ENCODE measurements around the gene SHH. TPM values are rescaled to one million over a fixed set of nuclear protein-coding genes. Genes with fewer than 3 reads are reported as not detected.

SHH gene
- total and polyA plus RNA-seq, 2 experiments from 2014 or later = not detected

DNA sequence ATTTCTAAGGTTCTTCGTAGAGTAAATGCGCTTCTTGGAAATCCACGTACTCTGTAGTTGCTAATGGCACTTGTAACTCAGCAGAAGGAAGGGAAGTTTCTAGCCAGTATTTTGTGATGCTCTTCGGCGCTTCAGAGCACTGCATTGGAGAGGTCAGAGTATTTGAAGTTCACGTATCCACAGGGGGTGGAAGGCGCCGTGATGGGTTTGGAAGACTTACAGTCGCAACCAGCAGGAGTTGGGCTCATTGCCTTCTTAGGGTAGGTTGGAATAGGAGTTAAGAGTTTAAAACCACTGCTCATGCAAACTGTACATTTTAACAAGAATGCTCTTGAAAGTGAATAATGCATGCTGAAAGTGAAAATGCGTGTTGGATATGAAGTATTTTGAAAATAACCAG is 49.1 kb downstream of the SHH start (continued):
- TF ChIP-seq REST (IDR thresholded peaks at IDR 0.05; ENCODE audit: unreplicated experiment) (no peak), EZH2phosphoT487 (IDR thresholded peaks at IDR 0.05; ENCODE audit: unreplicated experiment) (no peak)

- Histone ChIP-seq H2AFZ (no peak overlapping the region), H3K4me1 (ENCODE audit: insufficient read depth) (peaks cover 12% of the 10 kb centered on the region), H3K9me2 (ENCODE audit: insufficient read depth) (no peaks in the 10 kb centered on the region), H3K27ac (ENCODE audit: low read depth) (no peak overlapping the region; the same call in 1 of the 2 replicates), H3K4me2 (no peak overlapping the region), H3K79me2 (replicated peaks; ENCODE audit: insufficient read depth) (peaks cover 56% of the 10 kb centered on the region), H3K36me3 (ENCODE audit: insufficient read depth) (peaks cover 16% of the 10 kb centered on the region), H3K27me3 (ENCODE audit: insufficient read depth) (no peaks in the 10 kb centered on the region), H4K20me1 (replicated peaks; ENCODE audit: insufficient read depth) (peaks cover 49% of the 10 kb centered on the region), H3F3A (replicated peaks; ENCODE audit: low read depth) (0 out of 2 replicates have a peak, but pooled peaks cover 4% of the 10 kb centered on the region), H3K4me3 (no peak overlapping the region)
- Mint-ChIP-seq H3K27me3 (ENCODE audit: insufficient read depth, low read depth, poor library complexity) (peaks cover 5% of the 10 kb centered on the region), H3K36me3 (ENCODE audit: low read depth) (peaks cover 46% of the 10 kb centered on the region), H3K27ac (no peak overlapping the region), H3K9me3 (no peaks in the 10 kb centered on the region), H3K4me3 (no peak overlapping the region), H3K4me1 (peaks cover 48% of the 10 kb centered on the region)
- DNase-seq (ENCODE audit: low spot score) (no peak), ATAC-seq (no peak)
- TF ChIP-seq, protein P1, sequence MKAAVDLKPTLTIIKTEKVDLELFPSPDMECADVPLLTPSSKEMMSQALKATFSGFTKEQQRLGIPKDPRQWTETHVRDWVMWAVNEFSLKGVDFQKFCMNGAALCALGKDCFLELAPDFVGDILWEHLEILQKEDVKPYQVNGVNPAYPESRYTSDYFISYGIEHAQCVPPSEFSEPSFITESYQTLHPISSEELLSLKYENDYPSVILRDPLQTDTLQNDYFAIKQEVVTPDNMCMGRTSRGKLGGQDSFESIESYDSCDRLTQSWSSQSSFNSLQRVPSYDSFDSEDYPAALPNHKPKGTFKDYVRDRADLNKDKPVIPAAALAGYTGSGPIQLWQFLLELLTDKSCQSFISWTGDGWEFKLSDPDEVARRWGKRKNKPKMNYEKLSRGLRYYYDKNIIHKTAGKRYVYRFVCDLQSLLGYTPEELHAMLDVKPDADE (IDR thresholded peaks at IDR 0.05) = no peak
- TF ChIP-seq POLR2AphosphoS5 (IDR thresholded peaks at IDR 0.05; ENCODE audit: low read depth) (no peak), JUNB (IDR thresholded peaks at IDR 0.05; ENCODE audit: unreplicated experiment) (no peak), REST (IDR thresholded peaks at IDR 0.05; ENCODE audit: unreplicated experiment) (no peak), ZNF114 (CRISPR knock-in tag; IDR thresholded peaks at IDR 0.05) (no peak)
Observed at GRCh38 chr7:155762655-155763054, 49.6 kb downstream of the SHH start.

Data from GM23338 (cell line).